K562 (cell line): ENCODE data around the gene PPP1R37. TPM values are rescaled to one million over a fixed set of nuclear protein-coding genes. Genes with fewer than 3 reads are reported as not detected.

Source experiments
- ARID1B ChIP-seq: fragments of 450-650 bp; IDR thresholded peaks from 2 replicates; pipeline ENCODE4 v1.6.1; 2016; ENCODE audit warnings: antibody characterized with exemption, mild to moderate bottlenecking, inconsistent platforms
- ARID3B ChIP-seq: fragments of 250-450 bp; sonication (Bioruptor Pico); IDR thresholded peaks from 2 replicates; pipeline ENCODE4 v1.4.0; 2020; ENCODE audit warnings: borderline replicate concordance
- BACH1 ChIP-seq: fragments of 200-800 bp; sonication (Bioruptor generic); IDR thresholded peaks from 2 replicates; pipeline ENCODE4 v1.6.1; 2016; ENCODE audit warnings: missing genetic modification characterization, missing compliant biosample characterization
- BRD4 ChIP-seq: fragments of 200-600 bp; sonication (generic); IDR thresholded peaks from 2 replicates; pipeline ENCODE4 v1.6.1; 2017; ENCODE audit warnings: inconsistent platforms
- BRD9 ChIP-seq: fragments of 450-650 bp; IDR thresholded peaks from 2 replicates; pipeline ENCODE4 v1.6.1; 2018; ENCODE audit warnings: low read depth; ENCODE audit not compliant: partially characterized antibody
- CAMTA2 ChIP-seq: fragments of 250-450 bp; sonication (Bioruptor Pico); conservative IDR thresholded peaks from 2 replicates; pipeline ENCODE4 v1.5.1; 2022
- CREM ChIP-seq: IDR thresholded peaks from 2 replicates; pipeline ENCODE4 v1.6.1; 2014; ENCODE audit warnings: antibody characterized with exemption, low read depth
- ETS1 ChIP-seq: conservative IDR thresholded peaks from 2 replicates; pipeline ENCODE4 v1.6.1; 2011; ENCODE audit warnings: low read depth, mild to moderate bottlenecking, low read length; ENCODE audit not compliant: control insufficient read depth
- FUS ChIP-seq: fragments of 200-400 bp; formaldehyde crosslinking; optimal IDR thresholded peaks from 2 replicates; pipeline ENCODE3; 2017; ENCODE audit warnings: low read depth, low read length
- HOXB6 ChIP-seq: fragments of 250-450 bp; sonication (Bioruptor Pico); IDR thresholded peaks from 2 replicates; pipeline ENCODE4 v1.5.1; 2022; ENCODE audit warnings: mild to moderate bottlenecking, borderline replicate concordance
- LCOR ChIP-seq: sonication (generic); formaldehyde crosslinking; IDR thresholded peaks from 2 replicates; pipeline ENCODE4 v1.8.0; 2022; ENCODE audit warnings: mild to moderate bottlenecking, missing genetic modification reagents
- MCM5 ChIP-seq: fragments of 450-650 bp; IDR thresholded peaks from 2 replicates; pipeline ENCODE4 v1.6.1; 2016; ENCODE audit warnings: low read depth
- MYC ChIP-seq, 2 experiments: fragments of 250-450 bp in 1 of 2; sonication (Bioruptor Pico) in 1 of 2; IDR thresholded peaks; 2 replicates each; pipeline versions ENCODE4 v1.5.1 to v1.6.1; 2012 to 2021; ENCODE audit warnings: low read depth in 2 of 2, borderline replicate concordance in 1 of 2, improper control_type of control experiment in 1 of 2, low read length in 1 of 2, mild to moderate bottlenecking in 1 of 2, moderate library complexity in 1 of 2
- POLR2AphosphoS5 ChIP-seq: IDR thresholded peaks from 2 replicates; pipeline ENCODE4 v1.6.1; 2011; ENCODE audit warnings: mild to moderate bottlenecking, low read depth, low read length, moderate library complexity; ENCODE audit not compliant: control insufficient read depth, insufficient read depth
- POLR2G ChIP-seq: fragments of 200-400 bp; formaldehyde crosslinking; IDR thresholded peaks from 2 replicates; pipeline ENCODE4 v1.6.1; 2017; ENCODE audit warnings: low read depth, mild to moderate bottlenecking, antibody characterized with exemption, low read length, moderate library complexity
- RBFOX2 ChIP-seq: fragments of 200-400 bp; formaldehyde crosslinking; IDR thresholded peaks from 2 replicates; pipeline ENCODE4 v1.6.1; 2017; ENCODE audit warnings: low read depth, mild to moderate bottlenecking, low read length, moderate library complexity
- RNF219 ChIP-seq: fragments of 250-450 bp; sonication (Bioruptor Pico); IDR thresholded peaks from 2 replicates; pipeline ENCODE4 v1.5.0; 2022; ENCODE audit warnings: mild to moderate bottlenecking
- SMAD1 ChIP-seq: fragments of 150-350 bp; IDR thresholded peaks from 2 replicates; pipeline ENCODE4 v1.6.1; 2014; ENCODE audit warnings: low read length, low read depth; ENCODE audit not compliant: partially characterized antibody
- ZBTB7A ChIP-seq: IDR thresholded peaks from 2 replicates; pipeline ENCODE4 v1.6.1; 2011; ENCODE audit warnings: low read depth, mild to moderate bottlenecking, low read length, moderate library complexity, borderline replicate concordance; ENCODE audit not compliant: control insufficient read depth
- ZFX ChIP-seq: sonication (generic); formaldehyde crosslinking; IDR thresholded peaks from 2 replicates; pipeline ENCODE4 v1.8.0; 2022; ENCODE audit warnings: mild to moderate bottlenecking, missing genetic modification reagents, moderate library complexity
- ZNF184 ChIP-seq: sonication (generic); formaldehyde crosslinking; IDR thresholded peaks from 2 replicates; pipeline ENCODE4 v1.5.0; 2020; ENCODE audit warnings: missing genetic modification reagents
- polyA plus RNA-seq, 8 experiments: library from polyadenylated mRNA; depleted of rRNA in 4 of 8; stranded (reverse) in 5 of 8; unstranded in 3 of 8; fragments of >200 nt; fragmentation: Nextera tagmentation in 2 of 8; fragmentation: Illumina TruSeq in 1 of 8; extraction: Ambion mirVana in 2 of 8; extraction: Trizol in 1 of 8; gene quantifications; 2 replicates each; pipeline versions ENCODE4 v1.2.1 to v1.2.3, GENCODE V29; 2011 to 2014; ENCODE audit warnings: inconsistent platforms in 1 of 8, missing spikeins in 1 of 8
- total RNA-seq, 7 experiments: library from RNA; depleted of rRNA in 6 of 7; stranded (reverse); fragments of >200 nt in 6 of 7; fragmentation: Illumina TruSeq in 2 of 7; extraction: Trizol in 2 of 7; gene quantifications; 2 replicates each; pipeline versions ENCODE4 v1.2.1 to v1.2.3, GENCODE V29; 2011 to 2021; ENCODE audit warnings: low replicate concordance in 1 of 7

Gene PPP1R37
- total and polyA plus RNA-seq, 9 of the 15 experiments (the other 6 are each of a cell fraction or from before 2014, with no cell fraction given) = 0.04 to 20.3 (median 7.3) TPM

- no peak for TF ChIP-seq ARID3B (CRISPR knock-in tag)
- 0 out of 2 replicates have a peak, but pooled peaks have one; percentile 15 for TF ChIP-seq ARID1B
- peak; percentile 64 for TF ChIP-seq MYC (IDR thresholded peaks at IDR 0.05; ENCODE audit: low read depth, low read length)
- peak; percentile 83 for TF ChIP-seq MYC (CRISPR knock-in tag; IDR thresholded peaks at IDR 0.05; ENCODE audit: borderline replicate concordance, low read depth)
- TF ChIP-seq BACH1 = no peak
- TF ChIP-seq POLR2AphosphoS5 = peak; percentile 53; the same call in 1 of the 2 replicates
- peak; percentile 69; the same call in 1 of the 2 replicates for TF ChIP-seq BRD4
- TF ChIP-seq BRD9 = no peak
- peak; percentile 81 for TF ChIP-seq RBFOX2
- TF ChIP-seq ZBTB7A = peak; percentile 59; the same call in 1 of the 2 replicates
- no peak for TF ChIP-seq MCM5
- no peak for TF ChIP-seq ZNF184 (CRISPR knock-in tag)
- peak; percentile 76 for TF ChIP-seq CREM
- no peak for TF ChIP-seq RNF219
- peak; percentile 72 for TF ChIP-seq FUS
- peak; percentile 86 for TF ChIP-seq POLR2G
- TF ChIP-seq ZFX = peak; percentile 93
- TF ChIP-seq LCOR = no peak
- peak; percentile 61 for TF ChIP-seq SMAD1
- no peak for TF ChIP-seq HOXB6
- 0 out of 2 replicates have a peak, but pooled peaks have one; percentile 23 for TF ChIP-seq CAMTA2
- TF ChIP-seq ETS1 = 0 out of 2 replicates have a peak, but pooled peaks have one; percentile 56
Observed at GRCh38 chr19:45179072-45179891, 86.3 kb downstream of the PPP1R37 start (continued).
